Body of pancreas (tissue), 4 donors: Measurements from ENCODE around the gene C11orf58. TPM values are rescaled to one million over a fixed set of nuclear protein-coding genes. Genes with fewer than 3 reads are reported as not detected.

Experiments used
- ATAC-seq: fragments of 150-250 bp; one replicate; pipeline ENCODE4 v1.9.1; 2016
- DNase-seq, 4 donors: peaks; one replicate each; pipeline ENCODE4 v3.0.0-alpha.2; 2019
- H3K27ac ChIP-seq, 4 donors: fragments of 200-600 bp; sonication (generic); 1 replicate in 3 of 4; 2 replicates in 1 of 4; pipeline versions ENCODE4 v1.5.1 to v1.6.1; 2016 to 2019; ENCODE audit warnings: mild to moderate bottlenecking in 1 of 4, mixed read lengths in 1 of 4, moderate library complexity in 1 of 4
- H3K27me3 ChIP-seq, 2 donors: fragments of 200-600 bp; sonication (generic); one replicate each; pipeline ENCODE4 v1.6.0; 2016; ENCODE audit warnings: mild to moderate bottlenecking in 1 of 2
- H3K36me3 ChIP-seq, 2 donors: fragments of 200-600 bp; sonication (generic); replicated peaks in 1 of 2; 2 replicates each; pipeline ENCODE4 v1.5.1; 2016; ENCODE audit warnings: low read depth in 2 of 2; ENCODE audit not compliant: insufficient read depth in 1 of 2
- H3K4me1 ChIP-seq: fragments of 200-600 bp; sonication (generic); one replicate; pipeline ENCODE4 v1.6.0; 2016
- H3K4me3 ChIP-seq, 2 donors: fragments of 200-600 bp; sonication (generic); 1 replicate in 1 of 2; 2 replicates in 1 of 2; pipeline ENCODE4 v1.5.1; 2016 to 2019
- H3K9me3 ChIP-seq, 3 donors: fragments of 200-600 bp; sonication (generic); 1 replicate in 2 of 3; 2 replicates in 1 of 3; pipeline ENCODE4 v1.5.1; 2016
- CTCF ChIP-seq, 7 experiments: fragments of 450-650 bp in 4 of 7; fragments of 200-600 bp in 3 of 7; sonication (generic) in 3 of 7; IDR thresholded peaks; one replicate each; pipeline ENCODE4 v1.5.1; 2016 to 2019; ENCODE audit warnings: antibody characterized with exemption in 7 of 7
- POLR2A ChIP-seq, 3 donors: fragments of 450-650 bp; IDR thresholded peaks; one replicate each; pipeline ENCODE4 v1.6.1; 2016; ENCODE audit warnings: antibody characterized with exemption in 3 of 3, mild to moderate bottlenecking in 2 of 3
- WGBS, 2 donors: methylation state at CpG; one replicate each; pipeline ENCODE4 v1.1.5; 2017; 5-methylcytosine and 5-hydroxymethylcytosine counted together
- intact Hi-C: fragments of 100-400 bp; cut with DNase I; formaldehyde crosslinking; loops from one replicate; pipeline ENCODE4 v1.15.1; 2023
- total RNA-seq, 2 donors: library from RNA; depleted of rRNA; stranded (reverse); fragments of >200 nt; gene quantifications; one replicate each; pipeline ENCODE4 v1.1.0, GENCODE V29; 2016

Gene C11orf58
- total RNA-seq, 2 donors from 2014 or later = 59.7 to 92.4 TPM

GRCh38 chr11:16764888-16765287, 26.4 kb downstream of the C11orf58 start:
- intact Hi-C loops = no loop called here
- Histone ChIP-seq H3K27ac (no peak overlapping the region), H3K27me3 (no peaks in the 10 kb centered on the region), H3K4me3 (no peak overlapping the region), H3K4me1 (no peaks in the 10 kb centered on the region), H3K9me3 (no peaks in the 10 kb centered on the region), H3K36me3 (no peaks in the 10 kb centered on the region)
- TF ChIP-seq CTCF (IDR thresholded peaks at IDR 0.05) (no peak), POLR2A (IDR thresholded peaks at IDR 0.05) (no peak)
- no peak for DNase-seq
- ATAC-seq = no peak
- WGBS, 2 donors = 92% methylated on average over 8 of the region's 8 CpGs

GRCh38 chr11:16767137-16767536, 28.7 kb downstream of the C11orf58 start:
- no peak overlapping the region for H3K27ac ChIP-seq
- DNase-seq = no peak

GRCh38 chr11:16767957-16768356, 29.5 kb downstream of the C11orf58 start:
- Histone ChIP-seq H3K27ac (no peak overlapping the region), H3K27me3 (no peaks in the 10 kb centered on the region), H3K4me1 (no peaks in the 10 kb centered on the region), H3K36me3 (no peaks in the 10 kb centered on the region), H3K9me3 (no peaks in the 10 kb centered on the region), H3K4me3 (no peak overlapping the region)
- intact Hi-C loops = no loop called here
- DNase-seq (no peak), ATAC-seq (no peak)
- 86 to 92% methylated on average over 4 of the region's 4 CpGs for WGBS, 2 donors
- TF ChIP-seq CTCF (IDR thresholded peaks at IDR 0.05) (no peak), POLR2A (IDR thresholded peaks at IDR 0.05) (no peak)

More at GRCh38 chr11:16767137-16767536, 28.7 kb downstream of the C11orf58 start:
- Histone ChIP-seq H3K36me3 (no peaks in the 10 kb centered on the region), H3K27me3 (no peaks in the 10 kb centered on the region), H3K4me3 (no peak overlapping the region), H3K9me3 (no peaks in the 10 kb centered on the region), H3K4me1 (no peaks in the 10 kb centered on the region)
- TF ChIP-seq POLR2A (IDR thresholded peaks at IDR 0.05) = no peak
- no peak for TF ChIP-seq CTCF (IDR thresholded peaks at IDR 0.05)
- WGBS, 2 donors = 79 to 90% methylated on average over 4 of the region's 4 CpGs
- intact Hi-C loops = no loop called here
- no peak for ATAC-seq

- no peak for ATAC-seq
- no peaks in the 10 kb centered on the region for H3K4me1 ChIP-seq
- H3K27ac ChIP-seq = no peak overlapping the region
- intact Hi-C loops = no loop called here
- no peaks in the 10 kb centered on the region for H3K36me3 ChIP-seq
- TF ChIP-seq POLR2A (IDR thresholded peaks at IDR 0.05) = no peak
- TF ChIP-seq CTCF (IDR thresholded peaks at IDR 0.05) = no peak
- 92 to 94% methylated on average over 4 of the region's 4 CpGs for WGBS, 2 donors
- no peaks in the 10 kb centered on the region for H3K9me3 ChIP-seq
- no peak overlapping the region for H3K4me3 ChIP-seq
- DNase-seq = no peak
- no peaks in the 10 kb centered on the region for H3K27me3 ChIP-seq
These were observed 30.9 kb downstream of the C11orf58 start for GRCh38 chr11:16769386-16769785.

GRCh38 chr11:16770016-16770415, 31.6 kb downstream of the C11orf58 start:
- intact Hi-C loops = no loop called here
- TF ChIP-seq POLR2A (IDR thresholded peaks at IDR 0.05) (no peak), CTCF (IDR thresholded peaks at IDR 0.05) (no peak)
- H3K36me3 ChIP-seq = no peaks in the 10 kb centered on the region
- 78 to 86% methylated on average over 8 to 11 of the region's 11 CpGs for WGBS, 2 donors
- no peak for DNase-seq
- ATAC-seq = no peak
- H3K4me1 ChIP-seq = no peaks in the 10 kb centered on the region
- no peaks in the 10 kb centered on the region for H3K9me3 ChIP-seq
- no peak overlapping the region for H3K4me3 ChIP-seq
- no peaks in the 10 kb centered on the region for H3K27me3 ChIP-seq
- no peak overlapping the region for H3K27ac ChIP-seq
